Measurements from ENCODE around the gene FBXL4.
A peak's percentile ranks its signal among the peaks of the same experiment; 100 is the strongest.

Gene FBXL4

GRCh38 chr6:98844244-98845210, 103.2 kb downstream of the FBXL4 start:
- CTCF ChIA-PET: interaction anchor here (1.0 to 5.8 kb wide), 3 partner anchors 15 to 1347 kb away, joined by 3 to 31 read pairs (median 4); no protein-coding TSS in a partner anchor
- TF ChIP-seq CTCF (IDR thresholded peaks at IDR 0.05; ENCODE audit: control extremely low read depth, extremely low read depth, low read depth, missing control alignments): no peak
- DNase-seq (ENCODE audit: extremely low spot score): peak; percentile 21
- POLR2A ChIA-PET: no interaction called here

GRCh38 chr6:98843271-98844243, 104.2 kb downstream of the FBXL4 start:
- CTCF ChIA-PET: interaction anchor here (5.8 kb wide), 1 partner anchor 14 kb away, joined by 31 read pairs; no protein-coding TSS in a partner anchor
- no peak for TF ChIP-seq CTCF (IDR thresholded peaks at IDR 0.05; ENCODE audit: control extremely low read depth, extremely low read depth, low read depth, missing control alignments)
- POLR2A ChIA-PET: no interaction called here
- DNase-seq (ENCODE audit: extremely low spot score): peak; percentile 16

GRCh38 chr6:98842342-98843180, 105.2 kb downstream of the FBXL4 start:
- ChIA-PET POLR2A (no interaction called here), CTCF (interaction anchor here (5.8 kb wide), 1 partner anchor 13 kb away, joined by 31 read pairs; no protein-coding TSS in a partner anchor)
- no peak for DNase-seq (ENCODE audit: extremely low spot score)
- TF ChIP-seq CTCF (IDR thresholded peaks at IDR 0.05; ENCODE audit: control extremely low read depth, extremely low read depth, low read depth, missing control alignments): no peak

- no peak for TF ChIP-seq CTCF (IDR thresholded peaks at IDR 0.05; ENCODE audit: control extremely low read depth, extremely low read depth, low read depth, missing control alignments)
- DNase-seq (ENCODE audit: extremely low spot score): no peak
- ChIA-PET POLR2A (no interaction called here), CTCF (interaction anchor here (1.1 kb wide), 1 partner anchor 1344 kb away, joined by 3 read pairs; no protein-coding TSS in a partner anchor)
These were observed 106.0 kb downstream of the FBXL4 start for GRCh38 chr6:98841621-98842341.

GRCh38 chr6:98840996-98841513, 106.7 kb downstream of the FBXL4 start:
- ChIA-PET CTCF (interaction anchor here (1.1 to 1.4 kb wide), 2 partner anchors 10 to 1343 kb away, joined by 3 read pairs; no protein-coding TSS in a partner anchor), POLR2A (no interaction called here)
- TF ChIP-seq CTCF (IDR thresholded peaks at IDR 0.05; ENCODE audit: control extremely low read depth, extremely low read depth, low read depth, missing control alignments): no peak
- no peak for DNase-seq (ENCODE audit: extremely low spot score)
